AG20443 (cell line): ENCODE data around the gene KLHL29.

Experiments used
- DNase-seq: peaks from one replicate; pipeline ENCODE4 v3.0.0; 2012; ENCODE audit warnings: low spot score, mixed read lengths

Gene KLHL29

DNA sequence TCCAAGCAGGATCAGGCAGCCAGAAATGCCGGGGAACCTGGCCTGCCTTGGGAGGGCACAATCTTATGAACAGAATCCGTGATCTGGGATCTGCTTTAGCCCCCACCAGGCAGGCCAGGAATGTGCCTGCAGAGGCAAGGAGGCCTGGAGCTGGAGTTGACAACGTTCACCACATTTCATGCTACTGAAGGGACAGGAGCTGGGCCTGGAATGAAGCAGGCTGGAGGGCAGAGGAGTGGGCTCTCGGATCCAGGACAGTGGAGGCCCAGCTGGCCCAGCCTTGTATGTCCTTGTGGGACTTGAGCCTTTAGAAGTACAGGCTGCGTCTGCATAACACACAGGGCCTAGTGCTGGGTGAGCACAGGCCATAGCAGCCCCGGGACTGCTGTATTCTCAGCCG lies 91.8 kb downstream of the KLHL29 start:
- no peak for DNase-seq

DNA sequence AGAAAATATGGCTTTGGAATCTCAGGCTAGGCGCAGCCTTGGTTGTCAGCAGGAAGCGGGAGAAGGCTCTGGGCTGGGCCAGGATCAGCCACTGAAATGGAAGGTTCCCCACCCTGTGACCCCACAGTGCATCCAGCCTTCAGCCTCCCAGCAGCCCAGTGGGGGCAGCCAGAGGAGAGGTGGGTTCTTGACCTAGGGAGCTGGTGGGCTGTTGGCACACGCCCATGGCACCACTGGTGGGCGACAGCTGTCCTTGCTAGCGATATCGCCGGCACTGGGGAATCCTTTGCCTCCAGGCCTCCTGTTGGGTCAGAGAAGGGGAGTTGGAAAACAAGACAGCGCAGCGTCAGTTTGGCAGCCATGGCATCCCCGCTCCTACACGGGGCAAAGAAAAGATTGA lies 92.4 kb downstream of the KLHL29 start:
- no peak for DNase-seq

DNA sequence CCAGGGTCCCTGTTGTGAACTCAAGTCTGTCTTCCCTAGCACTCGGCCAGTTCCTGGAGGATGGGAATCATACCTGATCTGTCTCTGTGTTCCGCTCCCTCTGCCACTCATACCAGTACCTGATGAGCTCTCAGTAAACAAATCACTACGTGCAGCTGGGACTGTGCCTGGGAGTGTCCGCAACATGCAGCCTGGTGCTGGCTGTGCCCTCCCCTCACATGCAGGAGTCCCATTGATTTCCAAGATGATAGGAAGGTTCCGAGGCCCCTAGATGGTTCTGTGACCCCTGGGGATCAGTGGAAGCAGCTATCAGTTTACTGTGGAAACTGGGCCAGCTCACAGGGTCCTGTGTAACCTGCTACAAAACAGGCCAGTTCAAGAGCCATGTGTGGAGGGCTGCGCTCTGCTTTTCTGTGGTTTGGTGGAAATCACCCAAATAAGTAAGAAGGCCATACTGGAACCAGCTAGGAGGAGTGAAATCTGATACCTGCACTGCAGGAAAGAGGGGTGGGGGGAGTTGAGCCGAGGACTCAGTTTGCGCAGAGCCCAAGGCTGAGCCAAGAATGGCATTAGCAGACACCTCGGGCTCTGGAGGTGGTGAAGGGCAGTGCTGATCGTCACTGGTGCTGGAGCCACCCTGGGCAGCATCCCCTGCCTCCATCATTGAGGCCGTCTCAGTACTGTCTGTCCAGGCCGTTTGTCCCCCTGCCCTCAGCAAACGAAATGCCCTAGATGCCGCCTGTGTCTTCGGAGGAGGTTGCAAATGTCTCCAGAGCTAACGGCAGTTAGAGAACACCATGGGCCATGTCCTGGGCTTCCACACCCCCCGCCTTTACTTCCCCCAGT lies 93.3 kb downstream of the KLHL29 start:
- no peak for DNase-seq

DNA sequence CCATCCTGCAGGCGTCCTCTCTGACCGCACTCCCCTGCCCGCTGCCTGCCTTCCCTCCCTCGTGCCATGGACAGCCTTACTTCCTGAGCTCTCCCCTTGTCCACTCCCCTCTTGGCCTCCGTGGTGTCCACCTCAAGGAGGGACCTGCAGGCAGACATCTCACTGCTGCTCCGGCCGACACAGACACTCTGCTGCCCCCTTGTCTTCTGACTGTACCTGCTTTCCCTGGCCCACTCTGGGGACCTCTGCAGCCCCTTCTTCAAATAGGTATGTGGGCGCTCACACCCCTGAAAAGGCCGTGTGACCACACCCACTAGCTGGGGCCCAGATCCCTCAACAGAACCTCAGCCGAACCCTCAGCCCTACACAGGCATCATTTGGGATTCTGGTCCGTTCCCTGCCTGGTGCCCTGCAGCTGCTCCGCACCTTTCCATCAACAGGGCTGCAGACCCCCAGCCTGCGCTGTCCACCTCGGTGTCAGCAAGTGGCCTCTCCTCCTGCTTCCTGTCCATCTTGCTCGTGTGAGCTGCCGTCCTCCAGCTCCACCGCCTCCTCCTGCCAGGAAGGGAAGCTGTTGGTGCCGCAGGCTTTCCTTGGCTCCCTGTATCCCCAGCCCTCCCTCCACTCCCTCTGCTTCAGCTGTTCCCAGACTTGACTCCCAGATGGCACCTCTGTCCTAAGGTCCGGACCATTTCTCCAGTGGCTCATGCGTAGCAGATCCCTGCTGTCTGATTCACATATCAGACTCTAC lies 94.1 kb downstream of the KLHL29 start:
- DNase-seq: no peak

DNA sequence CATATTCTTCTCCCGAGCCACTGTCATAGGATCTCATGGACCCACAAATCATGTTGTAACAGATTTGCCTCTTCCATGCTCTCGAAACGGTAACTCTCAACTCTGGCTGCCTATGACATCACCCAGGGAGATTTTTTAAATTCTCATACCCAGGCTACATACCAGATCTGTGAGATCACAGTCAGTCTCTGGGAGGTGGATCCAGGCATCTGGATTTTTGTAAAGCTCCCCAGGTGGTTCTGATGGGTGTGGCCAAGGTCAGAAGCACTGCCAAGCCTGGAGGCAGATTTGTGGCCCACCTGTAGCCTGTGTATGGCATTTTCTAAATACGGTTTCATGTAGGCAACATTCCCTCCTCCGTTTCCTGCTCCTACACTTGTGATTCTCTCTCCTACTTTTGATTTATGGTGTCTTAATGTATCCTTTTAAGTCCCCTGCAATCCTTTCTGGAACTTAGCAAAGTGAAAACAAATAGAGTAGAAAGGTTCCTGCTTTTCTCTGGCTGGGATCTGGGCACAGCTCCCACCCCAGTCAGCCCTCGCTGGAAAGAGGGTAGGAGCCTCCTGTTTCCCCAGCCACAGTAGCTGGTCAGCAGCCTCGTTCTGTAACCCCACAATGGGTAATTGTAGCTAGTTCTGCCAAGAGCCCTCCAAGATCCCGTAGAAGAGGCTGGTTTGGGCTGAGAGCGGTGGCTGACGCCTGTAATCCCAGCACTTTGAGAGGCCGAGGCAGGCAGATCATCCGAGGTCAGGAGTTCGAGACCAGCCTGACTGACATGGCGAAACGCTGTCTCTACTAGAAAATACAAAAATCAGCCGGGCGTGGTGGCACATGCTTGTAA lies 96.2 kb downstream of the KLHL29 start:
- peak; percentile 87 for DNase-seq

DNA sequence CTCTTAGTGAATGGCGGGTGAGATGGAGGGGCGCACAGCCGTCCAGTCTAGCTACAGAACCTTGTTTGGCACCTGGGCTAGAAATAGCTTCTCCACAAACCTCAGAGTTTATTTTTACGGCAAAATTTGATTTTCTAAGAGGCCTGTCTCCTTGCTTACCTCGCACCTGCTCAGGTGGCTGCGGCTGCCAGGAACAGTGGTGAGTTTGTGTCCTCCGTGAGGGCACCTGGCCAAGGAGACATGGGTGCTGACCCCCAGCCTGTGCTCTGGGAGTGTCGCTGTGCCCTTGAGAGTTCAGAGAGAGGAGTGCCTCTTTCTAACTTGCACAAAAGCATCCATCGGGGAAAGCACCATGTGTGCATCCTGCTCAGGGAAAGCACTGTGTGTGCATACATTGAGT lies 97.2 kb downstream of the KLHL29 start:
- no peak for DNase-seq

DNA sequence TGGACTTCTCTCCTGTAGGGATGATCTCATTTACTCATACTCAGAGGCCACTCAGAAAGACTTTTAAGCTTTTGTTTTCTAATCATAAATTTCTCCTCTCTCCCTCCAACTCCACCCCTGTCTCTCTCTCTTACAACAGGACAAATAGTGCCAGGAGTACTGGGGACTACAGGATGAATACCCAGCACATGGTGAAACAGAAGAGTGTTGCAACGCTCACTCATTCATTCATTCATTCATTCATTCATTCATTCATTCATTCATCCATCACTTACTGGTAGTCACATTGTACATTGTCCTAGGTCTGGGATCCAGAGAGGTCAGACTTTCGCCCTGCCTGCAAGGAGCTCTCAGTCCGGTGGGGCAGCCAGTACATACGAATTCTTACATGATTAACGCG lies 97.6 kb downstream of the KLHL29 start:
- DNase-seq: no peak

DNA sequence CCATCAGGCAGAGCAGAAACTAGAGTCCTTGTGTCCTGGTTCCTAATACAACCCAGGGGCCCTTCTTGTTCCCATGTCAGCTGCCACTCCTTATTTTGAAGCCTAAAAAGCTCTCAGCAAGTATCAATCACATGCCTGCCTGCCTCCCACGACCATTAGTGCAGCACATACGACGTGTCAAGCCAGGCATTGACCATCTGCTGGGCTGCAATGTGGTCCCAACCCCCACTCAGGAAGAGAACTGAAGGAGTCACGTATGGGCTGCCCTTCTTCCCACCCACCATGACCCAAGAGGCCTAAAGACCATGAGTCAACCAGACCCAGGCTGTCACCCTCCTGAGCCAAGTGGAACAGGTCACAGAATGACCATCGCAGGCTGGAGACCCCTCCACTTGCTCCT lies 98.8 kb downstream of the KLHL29 start:
- DNase-seq: no peak

DNA sequence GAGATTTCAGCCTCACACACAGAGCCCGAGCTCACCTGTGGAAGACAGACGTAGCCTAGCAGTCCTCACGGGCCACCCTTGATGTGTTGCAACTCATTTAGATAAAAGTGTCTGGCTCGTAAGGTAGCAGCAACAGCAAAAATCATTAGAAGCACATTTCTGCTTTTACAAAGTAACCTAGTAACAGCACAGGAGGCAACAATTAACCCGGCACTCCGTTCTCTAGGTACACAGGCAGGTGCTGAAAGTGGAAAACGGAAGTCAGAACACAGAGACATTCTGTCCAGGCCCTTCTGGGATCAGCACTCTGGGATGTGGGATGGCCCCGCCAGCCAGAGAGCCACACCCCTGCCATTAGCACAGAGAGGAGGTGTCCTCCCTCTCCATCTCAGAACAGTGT lies 99.3 kb downstream of the KLHL29 start:
- no peak for DNase-seq

DNA sequence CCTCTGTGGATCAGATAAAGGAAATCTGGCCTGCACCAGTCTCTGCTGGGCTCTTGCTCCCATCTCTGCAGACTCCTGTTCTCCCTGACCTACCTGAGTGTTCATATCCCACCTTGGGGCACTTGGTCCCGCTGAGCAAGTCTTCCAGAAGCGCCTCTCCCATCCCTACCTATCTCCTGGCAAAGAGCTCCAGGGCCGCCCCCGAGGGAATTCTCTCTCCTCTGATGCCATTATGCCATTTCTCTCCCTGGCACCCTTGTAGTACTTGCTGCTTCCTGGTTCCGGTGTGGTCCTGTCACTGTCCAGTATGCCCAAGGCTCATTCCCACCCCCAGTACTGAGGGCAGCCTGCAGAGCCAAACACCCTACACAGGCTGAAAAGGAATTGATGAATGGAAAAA lies 99.8 kb downstream of the KLHL29 start:
- DNase-seq: no peak

DNA sequence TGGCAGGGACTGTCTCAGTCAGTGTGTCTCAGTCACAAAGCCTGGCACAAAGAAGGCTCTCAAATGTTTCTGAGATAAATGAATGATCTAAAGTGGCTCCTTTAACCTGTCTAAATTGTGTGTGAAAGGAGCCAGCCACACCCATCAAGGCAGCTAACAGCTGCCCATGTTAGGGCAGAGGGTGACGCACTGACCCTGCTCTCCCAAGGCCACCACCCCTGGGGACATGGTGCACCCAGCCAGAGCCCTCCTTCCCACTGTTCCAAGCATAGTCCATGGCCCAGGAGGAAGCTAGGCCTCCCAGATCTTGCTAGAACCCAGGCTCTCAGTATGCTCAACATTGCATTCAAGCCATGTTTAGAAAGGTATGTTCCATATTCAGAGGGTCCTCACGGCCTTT lies 100.3 kb downstream of the KLHL29 start:
- no peak for DNase-seq

DNA sequence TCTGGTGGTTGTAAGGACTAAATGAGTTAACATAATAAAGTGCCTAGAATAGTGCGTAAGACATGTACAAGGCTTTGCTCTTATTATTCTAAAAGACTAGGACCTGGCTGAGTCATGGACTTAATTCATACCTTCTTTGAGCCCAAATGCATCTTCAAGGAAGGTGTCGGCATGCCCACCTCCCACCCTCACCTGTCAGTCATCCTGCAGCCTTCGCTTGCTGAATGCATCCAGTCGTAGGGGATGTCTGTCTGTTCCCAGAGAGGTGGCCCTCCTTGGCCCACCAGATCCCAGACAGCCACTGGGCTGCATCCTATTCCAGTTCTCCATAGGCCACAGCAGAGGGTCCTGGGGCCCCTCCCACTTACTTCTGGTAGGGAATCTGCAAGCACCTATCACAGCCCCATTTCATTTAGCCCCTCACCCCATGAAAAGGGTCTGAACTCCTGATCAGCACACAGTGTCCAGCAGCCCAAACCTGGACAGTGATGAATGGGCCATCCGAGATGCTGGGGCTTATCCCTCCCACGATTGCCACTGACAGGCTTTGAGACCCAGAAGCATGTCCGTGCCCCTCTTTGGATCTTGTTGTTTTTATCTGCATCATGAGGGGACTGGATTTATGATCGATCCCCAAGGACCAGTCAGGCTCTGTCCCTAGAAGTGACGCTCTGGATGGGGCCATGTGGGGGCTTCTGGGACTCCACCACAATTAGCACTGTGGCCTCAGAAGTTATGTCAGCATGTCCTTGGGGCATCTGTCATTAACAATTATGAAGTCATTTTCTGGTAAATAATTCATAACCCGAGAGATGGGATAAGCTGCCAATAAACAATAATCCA lies 101.1 kb downstream of the KLHL29 start:
- no peak for DNase-seq

DNA sequence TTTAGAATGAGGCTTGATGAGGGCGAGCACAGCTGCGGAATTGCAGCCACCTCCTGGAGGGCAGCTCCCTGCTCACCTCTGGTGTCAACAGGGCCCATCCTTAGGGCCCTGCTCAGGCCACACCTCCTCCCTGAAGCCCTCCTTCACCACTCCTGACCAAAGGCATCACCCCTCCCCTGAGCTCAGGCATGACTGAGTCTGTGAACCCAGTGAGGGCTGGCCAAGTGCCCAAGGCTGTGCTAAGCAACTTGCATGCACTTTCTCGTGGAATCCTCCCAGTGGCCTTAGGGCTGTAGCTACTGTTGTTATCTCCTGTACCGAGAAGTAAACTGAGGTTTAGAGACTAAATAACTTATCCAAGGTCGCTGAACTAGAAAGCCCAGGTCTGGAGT lies 101.7 kb downstream of the KLHL29 start:
- DNase-seq: peak; percentile 35

DNA sequence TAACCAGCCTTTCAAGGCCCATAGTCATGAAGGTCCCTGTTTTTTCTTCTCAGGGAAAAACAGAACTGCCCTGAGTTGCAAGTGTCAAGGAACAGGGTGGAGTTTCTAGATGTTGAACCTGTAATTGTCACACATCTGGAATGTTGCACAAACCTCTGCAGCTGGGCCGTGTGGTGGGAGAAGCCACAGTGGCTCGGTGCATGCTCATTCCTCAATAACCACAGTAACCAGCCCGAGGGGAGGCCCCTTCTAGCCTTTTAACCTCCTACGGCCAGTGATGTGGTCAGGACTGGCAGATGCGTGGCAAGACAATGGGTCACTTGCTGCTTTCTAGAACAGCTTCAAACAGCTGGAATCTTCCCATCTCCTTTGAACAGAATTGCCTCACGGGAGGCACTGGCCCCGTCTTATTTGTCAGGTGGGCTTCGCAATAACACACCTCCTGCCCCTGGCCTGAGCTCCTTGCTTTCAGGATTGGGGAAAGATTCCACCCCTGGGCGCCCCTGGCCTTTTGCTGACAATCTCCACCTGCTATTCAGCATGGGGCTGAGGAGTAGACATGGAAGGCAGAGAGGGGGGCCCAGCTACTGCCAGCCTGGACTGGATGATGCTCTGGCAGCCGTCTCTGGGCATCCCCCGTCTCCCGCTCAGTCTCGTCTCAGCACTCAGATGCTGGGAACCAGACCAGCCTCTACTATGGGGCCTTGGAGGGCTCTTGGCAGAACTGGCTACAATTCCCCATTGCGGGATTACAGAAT lies 102.9 kb downstream of the KLHL29 start:
- DNase-seq: peak; percentile 78

DNA sequence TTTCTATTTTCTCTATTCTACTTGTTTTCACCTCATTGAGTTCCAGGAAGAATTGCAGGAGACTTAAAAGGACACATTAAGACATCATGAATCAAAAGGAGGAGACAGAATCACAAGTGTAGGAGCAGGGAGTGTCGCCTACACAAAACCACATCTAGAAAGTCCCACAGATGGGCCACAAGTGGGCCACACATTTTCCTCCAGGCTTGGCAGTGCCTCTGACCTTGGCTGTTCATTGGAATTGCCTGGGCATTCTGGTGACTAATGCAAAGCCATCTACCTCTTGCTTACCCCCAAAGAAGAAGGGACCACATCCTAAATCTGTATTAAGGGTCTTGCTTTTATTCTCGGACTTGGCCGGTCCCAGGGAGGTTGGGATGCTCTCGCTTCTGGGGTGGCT lies 103.6 kb downstream of the KLHL29 start:
- no peak for DNase-seq

DNA sequence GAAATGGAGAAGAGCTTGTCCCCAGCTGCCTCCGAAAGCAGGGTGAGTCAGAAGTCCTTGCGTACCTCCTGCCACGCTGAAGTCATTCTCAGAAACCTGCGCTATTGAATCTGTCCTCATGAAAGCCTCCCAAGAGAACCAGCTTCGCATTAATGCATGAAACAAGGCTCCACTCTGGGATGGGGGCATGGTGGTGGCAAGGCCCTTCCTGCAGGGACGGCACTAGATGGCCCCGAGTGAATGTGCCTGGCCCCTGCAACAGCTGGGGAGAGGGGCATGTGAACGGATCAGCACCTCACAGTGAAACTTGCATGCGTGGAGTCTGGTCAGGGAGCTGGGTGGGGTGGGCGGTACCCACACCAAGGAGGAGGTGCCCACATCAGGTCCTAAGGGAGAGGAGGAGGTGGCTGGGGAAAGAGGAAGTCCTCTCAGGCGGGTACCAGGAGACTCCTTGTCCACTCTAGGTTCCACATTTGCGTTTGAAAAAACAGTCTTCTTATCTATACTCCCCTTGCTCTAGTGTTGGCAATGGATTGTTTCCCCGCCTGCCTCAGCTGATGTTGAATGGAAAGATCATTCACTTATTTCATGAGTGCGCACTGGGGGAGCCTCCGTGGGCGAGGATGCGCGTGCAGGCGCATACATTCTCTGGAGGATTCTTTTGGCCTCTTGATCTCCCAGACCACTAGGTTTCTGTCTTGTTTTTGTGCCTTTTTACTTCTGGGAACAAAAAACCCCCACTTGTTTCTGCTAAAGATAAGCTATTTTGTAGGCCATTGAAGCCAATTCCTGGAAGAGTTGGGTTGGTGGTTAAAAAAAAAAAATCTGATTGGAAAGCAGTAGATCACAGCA lies 104.7 kb downstream of the KLHL29 start:
- no peak for DNase-seq

DNA sequence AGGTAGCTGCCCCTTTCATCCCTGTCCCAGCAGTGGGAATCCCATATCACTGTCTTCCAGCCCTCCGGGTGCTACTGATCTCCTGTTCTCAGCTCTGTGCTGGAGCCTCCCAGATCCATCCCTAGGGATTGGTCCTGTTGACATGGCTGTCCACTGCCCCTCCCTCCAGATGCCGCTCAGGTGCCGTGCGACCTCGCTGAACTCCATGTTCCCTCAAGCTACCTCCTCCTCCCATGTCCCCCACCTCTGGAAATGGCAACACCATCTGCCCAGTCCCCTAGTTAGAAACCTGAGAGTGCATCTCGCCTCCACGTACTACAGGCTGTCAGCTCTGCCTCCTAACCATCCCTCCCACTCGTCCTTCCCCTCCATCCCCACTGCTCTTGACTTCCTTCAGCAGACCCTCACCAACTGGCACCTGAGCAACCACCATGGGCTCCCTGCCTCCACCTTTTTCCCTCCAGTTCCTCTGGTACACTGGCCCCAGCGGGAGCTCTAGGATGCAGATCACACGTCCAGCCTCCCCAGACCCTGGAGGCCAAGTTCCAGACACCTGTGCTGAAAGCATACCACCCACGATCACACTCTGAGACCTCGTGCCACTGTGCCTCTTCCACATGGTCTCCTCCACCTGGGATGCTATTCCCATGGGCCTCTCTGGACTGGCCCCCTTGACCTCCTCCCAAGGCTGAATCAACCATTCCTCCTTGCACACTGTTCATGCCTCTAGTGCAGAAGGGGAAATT lies 106.8 kb downstream of the KLHL29 start:
- no peak for DNase-seq

DNA sequence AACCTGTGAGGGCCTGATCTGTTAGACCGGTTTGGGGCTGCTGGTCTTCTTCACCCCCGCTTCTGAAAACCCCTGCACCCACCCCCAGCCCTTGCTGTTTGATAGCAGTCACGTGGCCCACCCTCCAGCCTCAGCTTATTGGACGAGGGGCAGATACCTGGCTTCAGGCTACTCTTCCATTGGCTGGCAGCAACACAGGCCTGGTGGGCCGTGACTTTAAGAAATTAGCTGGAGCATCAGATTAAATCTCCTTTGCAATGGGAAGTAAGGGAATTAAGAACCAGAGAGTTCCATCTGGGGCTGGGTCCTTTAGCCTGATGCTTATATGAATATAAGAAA lies 107.3 kb downstream of the KLHL29 start:
- DNase-seq: no peak

DNA sequence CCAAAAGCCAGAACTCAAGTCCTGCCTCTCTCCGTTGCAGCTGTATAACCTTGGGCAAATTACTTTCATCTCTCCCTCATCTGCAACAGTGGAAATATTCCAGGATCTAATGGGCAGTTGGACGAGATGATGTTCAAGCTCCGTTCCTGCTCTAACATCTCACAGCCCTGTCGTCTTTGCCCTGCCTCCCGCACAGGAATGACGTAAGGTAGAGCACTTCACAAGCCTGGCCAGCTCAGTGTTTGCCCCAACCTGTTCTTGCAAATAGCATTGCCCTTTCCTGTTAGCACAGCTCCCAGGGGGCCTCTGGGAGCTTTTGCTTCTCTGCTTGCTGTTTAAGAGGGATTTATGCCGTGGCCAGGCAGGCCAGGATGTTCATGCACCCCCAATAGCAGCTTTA lies 107.9 kb downstream of the KLHL29 start:
- DNase-seq: no peak
